Cardiac fibroblast (primary cell): Measurements from ENCODE around the gene NSMF.

Experiments
- DNase-seq, 2 donors: peaks; one replicate each; pipeline versions ENCODE4 v3.0.0 to v3.0.0-alpha.2; 2010; ENCODE audit warnings: low read depth in 2 of 2
- H3K4me3 ChIP-seq, 2 donors: replicated peaks in 1 of 2; 1 replicate in 1 of 2; 2 replicates in 1 of 2; pipeline ENCODE4 v1.5.1; 2011; ENCODE audit warnings: low read depth in 2 of 2, low read length in 2 of 2, mild to moderate bottlenecking in 2 of 2, moderate library complexity in 1 of 2
- TF ChIP-seq, protein P1 (sequence below): IDR thresholded peaks from one replicate; pipeline ENCODE4 v1.5.1; 2011; ENCODE audit warnings: low read depth, mild to moderate bottlenecking, low read length, inconsistent platforms

The NSMF gene

DNA sequence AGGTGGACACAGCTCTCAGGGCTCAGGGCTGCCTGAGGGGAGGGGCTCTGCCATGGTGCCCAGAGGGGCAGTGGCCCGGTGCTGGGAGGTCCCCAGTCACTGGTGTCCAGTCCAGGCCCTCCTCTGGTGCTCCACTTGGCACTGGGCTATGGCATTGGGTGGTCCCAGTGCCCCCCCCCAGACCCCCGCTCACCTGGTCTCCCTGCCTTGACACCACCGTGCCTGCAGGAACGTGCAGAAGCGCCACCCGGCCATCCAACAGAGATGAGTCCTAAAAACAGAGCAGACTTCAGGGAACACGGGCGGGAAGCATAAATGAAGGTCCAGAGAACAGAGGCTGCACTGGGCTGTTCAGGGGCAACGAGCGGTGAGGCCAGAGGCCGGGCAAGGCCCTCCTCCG lies 42.3 kb upstream of the NSMF start:
- TF ChIP-seq, protein P1, sequence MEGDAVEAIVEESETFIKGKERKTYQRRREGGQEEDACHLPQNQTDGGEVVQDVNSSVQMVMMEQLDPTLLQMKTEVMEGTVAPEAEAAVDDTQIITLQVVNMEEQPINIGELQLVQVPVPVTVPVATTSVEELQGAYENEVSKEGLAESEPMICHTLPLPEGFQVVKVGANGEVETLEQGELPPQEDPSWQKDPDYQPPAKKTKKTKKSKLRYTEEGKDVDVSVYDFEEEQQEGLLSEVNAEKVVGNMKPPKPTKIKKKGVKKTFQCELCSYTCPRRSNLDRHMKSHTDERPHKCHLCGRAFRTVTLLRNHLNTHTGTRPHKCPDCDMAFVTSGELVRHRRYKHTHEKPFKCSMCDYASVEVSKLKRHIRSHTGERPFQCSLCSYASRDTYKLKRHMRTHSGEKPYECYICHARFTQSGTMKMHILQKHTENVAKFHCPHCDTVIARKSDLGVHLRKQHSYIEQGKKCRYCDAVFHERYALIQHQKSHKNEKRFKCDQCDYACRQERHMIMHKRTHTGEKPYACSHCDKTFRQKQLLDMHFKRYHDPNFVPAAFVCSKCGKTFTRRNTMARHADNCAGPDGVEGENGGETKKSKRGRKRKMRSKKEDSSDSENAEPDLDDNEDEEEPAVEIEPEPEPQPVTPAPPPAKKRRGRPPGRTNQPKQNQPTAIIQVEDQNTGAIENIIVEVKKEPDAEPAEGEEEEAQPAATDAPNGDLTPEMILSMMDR, result no peak
- no peak for DNase-seq
- no peak overlapping the region for H3K4me3 ChIP-seq

DNA sequence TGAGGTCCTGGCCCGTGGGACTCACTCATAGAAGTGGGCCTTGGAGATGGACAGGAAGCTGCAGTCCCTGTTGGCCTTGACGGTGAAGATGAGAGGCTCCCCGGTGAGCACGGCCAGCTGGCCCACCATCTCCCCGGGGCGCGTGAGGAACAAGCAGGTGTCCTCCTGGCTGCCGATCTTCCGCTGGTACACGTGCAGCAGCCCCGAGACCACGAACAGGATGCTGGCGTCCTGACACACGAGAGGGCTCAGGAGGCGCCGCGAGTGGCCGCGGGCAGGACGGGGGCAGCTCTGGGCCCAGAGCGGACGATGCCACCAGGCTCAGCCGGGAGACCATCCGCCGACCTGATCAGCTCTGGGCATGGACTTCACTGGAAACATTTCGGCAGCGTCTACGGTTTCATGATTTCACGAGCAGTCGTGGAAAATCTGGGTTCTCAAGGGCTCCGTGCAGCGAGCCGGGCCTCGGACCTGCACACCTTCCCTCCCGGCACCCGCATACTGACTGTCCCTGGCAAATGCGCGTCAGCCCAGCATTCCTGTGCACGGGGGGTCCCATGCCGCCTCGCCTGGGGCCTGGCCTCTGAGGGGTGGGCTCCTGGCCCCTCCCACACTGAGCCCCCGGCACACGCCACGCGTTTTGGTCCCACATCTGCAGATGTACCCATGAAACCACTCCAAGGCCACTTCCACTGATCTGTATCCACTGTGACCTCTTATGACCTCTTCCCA lies 41.7 kb upstream of the NSMF start:
- H3K4me3 ChIP-seq, result no peak overlapping the region
- TF ChIP-seq, protein P1, result no peak
- DNase-seq, result no peak

DNA sequence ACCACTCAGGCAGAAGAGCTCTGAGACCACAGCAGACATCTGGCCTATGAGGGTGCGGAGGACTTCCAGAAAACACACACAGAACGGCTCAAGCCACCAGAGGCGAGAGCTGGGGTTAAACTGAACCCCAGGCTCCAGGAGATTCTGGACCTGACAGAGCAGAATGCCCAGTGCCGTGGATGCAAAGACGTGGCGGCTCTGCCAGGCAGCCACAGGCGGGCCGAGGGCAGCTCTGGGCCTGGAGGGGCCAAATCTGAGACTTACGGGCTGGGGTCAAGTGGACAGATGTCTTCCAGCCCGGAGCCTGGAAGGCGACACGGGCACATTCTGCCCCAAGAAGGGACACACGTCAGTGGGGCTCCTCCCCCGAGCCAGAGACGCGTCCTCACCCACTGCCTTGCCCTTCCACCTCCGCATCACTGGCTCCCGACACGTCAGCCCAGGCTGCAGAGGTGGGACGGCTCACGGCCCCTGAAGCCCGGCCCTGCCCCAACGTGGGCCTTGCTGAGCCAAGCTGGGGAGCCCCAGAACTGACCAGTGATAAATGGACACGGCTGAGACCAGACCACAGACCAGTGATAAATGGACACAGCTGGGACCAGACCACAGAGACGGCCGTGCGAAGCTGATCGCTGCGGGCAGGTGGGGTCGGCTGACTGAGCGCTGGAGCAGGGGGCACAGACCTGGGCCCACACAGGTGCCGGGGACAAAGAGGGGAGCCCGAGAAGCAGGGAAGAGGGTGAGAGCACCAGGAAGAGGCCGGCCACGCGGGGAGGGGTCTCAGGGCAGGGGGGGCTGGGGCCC lies 40.9 kb upstream of the NSMF start:
- no peak for DNase-seq
- TF ChIP-seq, protein P1, result no peak
- H3K4me3 ChIP-seq, result no peak overlapping the region

DNA sequence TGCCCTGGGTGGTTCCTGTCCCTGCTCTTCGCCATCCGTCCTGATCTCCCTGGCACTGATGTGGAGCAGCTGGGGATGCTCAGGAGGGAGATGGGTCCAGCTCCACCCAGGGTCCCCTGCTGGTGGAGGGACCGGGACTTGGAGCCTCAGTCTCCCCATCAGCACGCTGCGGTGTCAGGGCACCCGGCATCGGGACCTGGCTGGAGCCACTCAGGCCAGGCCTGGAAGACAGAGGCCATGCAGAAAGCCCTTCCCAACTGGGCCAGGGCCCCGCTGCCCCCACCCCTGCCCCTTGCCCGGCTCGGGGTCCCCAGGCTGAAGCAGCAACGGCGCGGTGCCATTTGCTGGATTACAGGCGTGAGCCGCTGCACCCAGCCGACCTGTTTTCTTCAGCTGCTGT lies 40.3 kb upstream of the NSMF start:
- TF ChIP-seq, protein P1, result no peak
- no peak for DNase-seq

DNA sequence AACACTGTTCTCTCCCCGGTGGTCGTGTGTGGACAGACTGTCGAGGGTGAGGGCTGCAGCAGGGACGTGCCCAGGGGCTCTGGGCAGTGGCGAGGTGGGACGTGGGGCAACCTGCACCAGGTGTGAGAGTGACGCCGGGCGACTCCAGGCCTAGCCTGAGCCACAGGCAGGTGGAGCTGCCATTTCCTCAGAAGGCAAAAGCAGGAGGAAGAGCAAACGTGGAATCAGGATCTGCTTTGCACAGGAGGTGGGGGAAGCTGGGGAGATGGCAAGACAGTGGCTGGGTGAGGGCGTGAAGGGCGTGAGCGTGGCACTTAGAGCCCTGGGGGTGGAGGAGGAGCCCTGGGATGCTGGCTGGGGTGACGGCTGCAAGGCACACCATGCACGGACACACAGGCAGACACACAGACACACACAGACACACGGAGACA lies 39.6 kb upstream of the NSMF start:
- TF ChIP-seq, protein P1, result no peak
- no peak for DNase-seq
- no peak overlapping the region for H3K4me3 ChIP-seq

More for the DNA sequence above, 40.3 kb upstream of the NSMF start:
- H3K4me3 ChIP-seq, result no peak overlapping the region

DNA sequence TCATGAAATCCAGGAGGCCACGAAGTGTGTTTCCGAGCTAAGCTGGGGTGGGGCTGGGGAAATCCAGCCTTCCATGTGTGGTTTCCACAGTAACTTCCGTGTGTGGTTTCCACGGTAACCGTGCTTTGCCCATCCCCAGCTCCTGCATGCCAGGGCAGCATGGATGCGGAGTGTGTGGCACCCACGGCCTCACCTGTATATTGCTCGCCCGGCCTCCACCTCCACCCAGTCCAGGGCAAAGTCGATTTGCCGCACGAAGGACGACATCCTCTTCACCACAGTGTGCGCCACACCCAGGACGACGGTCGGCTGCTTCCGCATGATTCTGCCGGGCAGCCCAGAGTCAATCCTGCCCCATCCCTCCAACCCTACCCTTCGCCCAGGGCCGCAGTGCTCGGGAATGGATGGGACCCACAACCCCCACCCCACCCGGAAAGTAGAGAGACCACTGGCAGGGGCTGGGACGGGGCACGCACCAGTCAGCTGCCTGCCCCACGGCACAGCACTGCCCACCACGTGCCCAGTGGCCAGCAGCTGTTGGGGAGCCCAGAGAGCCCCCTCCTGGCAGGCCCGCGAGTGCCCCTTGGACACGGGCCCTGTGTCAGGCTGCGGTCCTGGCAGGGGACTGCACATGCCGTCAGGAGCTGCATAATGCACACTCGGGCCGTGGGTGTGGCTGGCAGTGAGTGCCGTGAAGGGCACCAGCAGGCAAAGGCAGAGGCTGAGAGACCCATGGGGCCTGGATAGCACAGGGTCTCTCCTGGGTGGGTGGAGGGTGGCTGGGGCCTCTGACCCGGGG lies 39.0 kb upstream of the NSMF start:
- no peak for DNase-seq
- no peak overlapping the region for H3K4me3 ChIP-seq
- TF ChIP-seq, protein P1, result no peak
